GM12892 (cell line): ENCODE measurements around the gene DCC.

Experiments
- POLR2A ChIP-seq: IDR thresholded peaks from 2 replicates; pipeline ENCODE4 v1.6.1; 2011; ENCODE audit warnings: low read depth, low read length, control low read depth
- POLR2AphosphoS5 ChIP-seq: IDR thresholded peaks from 2 replicates; pipeline ENCODE4 v1.6.1; 2011; ENCODE audit warnings: low read depth, low read length, control low read depth

GRCh38 chr18:53560546-53560945, 1220.5 kb downstream of the DCC start:
- TF ChIP-seq POLR2A (no peak), POLR2AphosphoS5 (no peak)
